HG02973 (cell line): Measurements from ENCODE around the gene RAP1A.
A peak's percentile ranks its signal among the peaks of the same experiment; 100 is the strongest.
"Not testable (repeated sequence)": the region's sequence is repeated elsewhere in the genome, so short reads cannot be mapped to it uniquely, and the experiment has no call there.

ENCODE experiments used
- ATAC-seq: cut with Tn5 transposase; IDR thresholded peaks from one replicate; pipeline ENCODE4 v1.9.1; 2021; ENCODE audit warnings: moderate library complexity; ENCODE audit not compliant: unreplicated experiment

RAP1A gene

DNA sequence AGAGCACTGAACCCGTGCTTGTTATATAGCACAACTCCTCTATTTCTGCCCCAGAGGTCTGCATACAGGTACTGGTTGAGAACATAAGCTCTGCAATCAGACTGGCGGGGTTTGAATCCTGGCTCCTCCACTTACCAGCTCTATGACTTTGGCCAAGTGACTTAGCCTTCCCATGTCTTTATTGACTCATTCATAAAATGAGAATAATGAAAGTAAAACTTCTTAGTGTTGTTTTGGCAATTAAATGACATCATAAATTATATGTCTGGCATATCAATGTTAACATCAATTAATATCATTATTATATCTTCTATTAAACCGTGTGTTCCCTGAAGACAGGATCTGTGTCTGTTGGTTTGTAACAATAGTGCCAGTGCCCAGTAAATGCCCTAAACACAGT lies 115.3 kb downstream of the RAP1A start:
- no peak for ATAC-seq

DNA sequence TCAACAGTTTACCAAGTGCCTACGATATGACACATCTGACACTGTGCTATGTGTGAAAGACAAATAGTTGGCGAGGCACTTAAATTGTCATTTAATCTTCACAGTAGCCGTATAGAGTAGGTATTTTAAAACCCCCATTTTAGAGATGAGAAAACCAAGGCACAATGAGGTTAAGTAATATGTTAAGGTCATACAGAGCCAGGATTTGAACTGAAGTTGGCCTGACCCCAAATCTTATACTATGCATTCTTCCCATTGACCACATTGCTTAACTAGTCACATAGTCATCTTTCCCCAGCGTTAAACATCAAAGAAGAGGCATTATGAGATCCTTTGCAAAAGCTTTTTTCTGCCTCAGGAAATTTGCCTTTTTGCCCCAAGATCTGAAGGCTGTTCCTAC lies 115.7 kb downstream of the RAP1A start:
- ATAC-seq = no peak

DNA sequence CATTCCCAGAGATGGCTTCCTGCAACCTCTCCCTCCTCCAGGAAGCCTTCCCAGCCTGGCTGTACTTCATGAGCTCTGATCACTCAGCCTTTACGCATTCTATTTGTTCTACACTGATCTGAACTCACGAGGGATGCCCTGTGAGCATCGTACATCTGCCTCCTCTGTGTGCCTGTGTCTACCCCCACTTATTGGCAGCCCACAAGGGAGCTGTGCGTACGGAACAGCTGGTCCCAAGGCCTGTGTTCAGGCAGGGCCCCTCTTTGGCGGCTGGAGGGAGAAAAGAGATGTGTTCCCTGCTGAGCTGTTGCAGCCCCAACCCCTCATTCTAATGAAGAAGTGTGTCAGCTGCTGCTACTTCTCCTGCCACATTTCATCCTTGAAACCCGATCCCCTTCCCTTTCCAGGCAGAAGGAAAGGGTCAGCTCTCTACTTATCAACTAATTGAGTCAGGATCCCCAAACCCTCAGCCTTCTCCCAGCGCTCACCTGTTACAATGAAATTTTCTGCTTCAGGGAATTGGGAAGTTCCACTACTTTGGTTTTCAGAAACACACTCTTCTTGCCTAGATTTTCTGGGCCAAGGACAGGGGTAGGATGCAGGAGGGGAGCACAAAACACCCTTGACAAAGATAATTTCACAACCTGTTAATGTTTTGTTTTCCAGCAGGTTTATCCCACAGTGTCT lies 116.4 kb downstream of the RAP1A start:
- no peak for ATAC-seq

DNA sequence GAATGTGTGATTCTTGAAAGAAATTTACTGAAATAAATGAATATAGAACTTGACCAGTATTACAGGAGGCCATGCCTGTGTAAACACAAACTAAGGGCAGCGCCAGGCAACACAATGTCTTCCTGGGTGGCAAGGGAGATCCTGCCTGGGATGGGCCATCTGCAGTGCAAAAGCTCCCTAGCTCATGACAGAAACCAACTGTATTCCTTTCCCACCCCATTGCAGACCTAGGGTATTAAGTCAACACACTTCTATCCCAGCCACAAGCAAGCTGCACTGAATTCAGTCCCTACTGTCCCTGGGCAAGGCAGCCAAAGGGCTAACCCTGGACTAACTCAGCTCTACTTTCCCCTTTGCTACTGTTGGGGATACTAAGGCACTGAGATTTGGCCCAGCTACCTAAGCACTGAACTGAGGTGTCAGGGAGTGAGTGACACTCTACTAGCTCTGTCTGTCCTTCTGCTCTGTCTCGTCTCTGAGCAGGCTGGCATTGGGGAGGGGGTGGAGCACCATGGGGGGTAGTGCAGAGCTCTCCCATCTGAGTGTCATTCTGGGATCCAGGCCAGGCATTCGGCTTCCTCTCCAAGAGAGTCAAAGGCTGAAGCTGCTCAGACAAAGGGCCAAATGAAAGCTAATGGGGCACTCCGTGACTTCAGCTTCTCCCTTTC lies 117.1 kb downstream of the RAP1A start:
- no peak for ATAC-seq

DNA sequence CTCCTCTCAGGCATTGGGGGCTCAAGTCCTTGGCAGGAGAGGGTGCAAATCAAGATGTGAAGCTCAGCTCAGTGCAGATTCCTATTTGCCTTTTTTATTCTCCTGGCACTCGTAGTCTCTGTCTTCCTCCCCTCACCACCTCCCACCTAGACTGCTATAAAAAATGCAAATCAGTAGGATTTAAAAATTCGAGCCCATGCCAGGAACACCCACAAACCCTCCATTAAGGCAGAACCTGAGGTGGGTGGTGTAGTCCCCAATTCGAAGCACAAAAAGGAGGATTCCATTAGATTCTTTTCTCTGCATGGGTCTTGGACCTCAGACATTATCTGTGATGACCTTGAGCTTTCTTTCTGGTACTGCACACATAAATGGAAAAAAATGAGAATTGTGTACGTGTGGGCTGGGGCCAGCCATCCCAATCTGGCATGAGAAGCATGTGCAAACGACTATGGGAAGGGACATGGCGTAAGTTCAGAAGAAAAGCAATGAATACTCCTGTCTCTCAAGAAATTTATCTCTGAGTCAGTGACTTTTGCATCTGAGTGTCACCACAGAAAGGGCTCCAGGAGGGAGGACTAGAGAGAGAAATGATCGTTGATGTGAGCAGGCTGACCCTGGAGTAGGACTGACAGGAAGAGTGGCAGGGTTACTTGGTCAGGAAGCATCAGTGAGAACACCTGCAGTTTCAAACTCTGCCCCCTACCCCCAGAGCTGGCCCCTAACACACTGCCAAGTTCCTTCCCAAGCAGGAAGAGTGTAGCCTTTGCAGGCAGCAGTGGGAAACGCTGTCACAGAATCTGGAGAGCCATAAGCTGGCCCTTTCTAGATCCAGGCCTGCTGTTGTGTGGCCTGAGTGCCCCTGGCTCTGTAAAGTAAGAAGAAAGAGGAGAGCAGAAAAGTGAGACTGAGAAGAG lies 117.9 kb downstream of the RAP1A start:
- no peak for ATAC-seq

DNA sequence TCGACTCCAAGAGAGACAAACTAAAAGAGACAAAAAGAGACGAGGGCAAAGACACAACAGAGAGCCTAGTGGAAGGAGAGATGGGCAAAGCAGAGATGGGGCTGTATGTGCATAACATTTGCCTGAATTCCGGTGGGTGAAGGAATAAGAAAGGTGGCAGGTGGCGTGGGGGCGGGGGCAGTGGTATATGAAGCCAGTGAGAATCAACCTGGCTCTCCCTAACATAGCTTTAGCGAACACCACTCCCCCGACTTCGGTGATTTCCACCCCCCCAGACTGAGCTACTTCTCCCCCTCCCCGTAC lies 118.5 kb downstream of the RAP1A start:
- ATAC-seq = no peak

DNA sequence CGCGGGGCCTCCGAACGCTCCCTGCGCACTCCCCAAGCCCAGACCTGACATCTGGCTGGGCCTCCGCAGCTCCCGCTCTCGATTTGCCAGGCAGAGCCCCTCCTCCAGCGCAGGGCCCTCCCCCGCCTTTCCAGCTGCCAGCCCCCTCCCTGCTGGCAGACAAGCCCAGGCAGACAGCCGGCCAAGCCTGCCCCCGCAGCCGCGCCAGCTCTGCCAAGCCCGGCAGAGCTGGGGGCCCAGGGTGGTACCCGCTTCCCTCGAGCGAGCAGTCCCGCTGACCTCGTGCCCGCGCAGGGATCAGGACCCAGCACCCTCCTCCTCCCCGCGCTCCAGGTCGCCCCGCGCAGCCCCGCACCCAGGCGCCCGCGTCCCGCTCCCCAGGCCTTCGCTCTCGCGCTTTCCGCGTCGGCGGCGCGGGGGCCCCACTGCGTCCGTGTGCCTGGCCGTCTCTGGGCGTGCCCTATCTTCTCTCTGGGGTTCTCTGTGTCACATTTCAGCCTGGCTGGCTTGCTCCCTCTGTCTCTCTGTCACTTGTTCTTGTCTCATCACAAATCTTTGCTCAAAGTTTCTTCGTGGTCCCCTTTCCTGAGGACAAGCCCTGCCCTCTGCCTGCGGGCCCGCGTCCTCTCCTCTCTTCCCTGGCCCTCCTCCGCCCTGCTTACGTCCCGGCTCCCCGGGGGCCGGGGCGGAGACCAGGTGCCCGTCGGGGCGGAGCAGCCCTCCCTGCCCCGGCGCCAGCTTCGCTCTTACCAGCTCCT lies 119.0 kb downstream of the RAP1A start:
- peak; percentile 26 for ATAC-seq

DNA sequence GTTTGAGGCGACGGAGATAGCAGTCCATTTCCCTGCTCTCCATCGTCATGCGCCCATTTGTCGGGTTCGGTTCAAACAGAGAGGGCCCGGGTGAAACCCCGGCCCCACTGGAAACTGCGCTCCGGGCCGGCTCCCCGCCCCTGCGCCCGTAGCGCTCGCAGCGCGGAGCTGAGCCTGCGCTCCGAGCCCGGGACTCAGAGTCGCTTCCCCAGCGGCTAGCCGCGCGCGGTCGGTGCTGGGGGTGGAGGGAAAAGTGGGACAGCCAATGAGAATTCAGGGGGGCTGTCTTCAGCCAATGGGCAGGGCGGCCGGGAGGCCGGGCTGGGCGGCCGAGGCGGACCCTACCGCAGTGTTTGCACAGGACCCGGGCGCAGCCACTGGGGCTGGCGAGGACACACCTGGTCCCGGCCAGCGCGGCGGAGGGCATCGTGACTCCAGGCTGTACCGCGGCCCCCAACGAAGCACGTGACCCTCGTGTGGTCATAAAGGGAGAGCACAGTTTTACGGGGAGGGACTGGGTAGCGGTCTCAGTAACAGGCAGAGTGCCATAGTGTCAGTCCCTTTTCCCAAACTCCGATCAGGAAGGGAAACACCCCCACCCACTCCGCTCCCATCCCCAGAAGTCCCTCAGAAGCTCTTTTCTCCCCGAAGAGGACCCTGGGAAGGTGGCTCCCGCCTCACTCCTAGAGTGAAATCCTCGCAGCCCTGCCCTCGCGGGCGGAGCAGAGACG lies 119.8 kb downstream of the RAP1A start, which contains the start of gene INKA2:
Gene INKA2, minus strand, starts transcription at position 202 of the 731 bp plus-strand sequence. Its CDS starts 153 bp downstream, at position 49.
- peak; percentile 69 for ATAC-seq

DNA sequence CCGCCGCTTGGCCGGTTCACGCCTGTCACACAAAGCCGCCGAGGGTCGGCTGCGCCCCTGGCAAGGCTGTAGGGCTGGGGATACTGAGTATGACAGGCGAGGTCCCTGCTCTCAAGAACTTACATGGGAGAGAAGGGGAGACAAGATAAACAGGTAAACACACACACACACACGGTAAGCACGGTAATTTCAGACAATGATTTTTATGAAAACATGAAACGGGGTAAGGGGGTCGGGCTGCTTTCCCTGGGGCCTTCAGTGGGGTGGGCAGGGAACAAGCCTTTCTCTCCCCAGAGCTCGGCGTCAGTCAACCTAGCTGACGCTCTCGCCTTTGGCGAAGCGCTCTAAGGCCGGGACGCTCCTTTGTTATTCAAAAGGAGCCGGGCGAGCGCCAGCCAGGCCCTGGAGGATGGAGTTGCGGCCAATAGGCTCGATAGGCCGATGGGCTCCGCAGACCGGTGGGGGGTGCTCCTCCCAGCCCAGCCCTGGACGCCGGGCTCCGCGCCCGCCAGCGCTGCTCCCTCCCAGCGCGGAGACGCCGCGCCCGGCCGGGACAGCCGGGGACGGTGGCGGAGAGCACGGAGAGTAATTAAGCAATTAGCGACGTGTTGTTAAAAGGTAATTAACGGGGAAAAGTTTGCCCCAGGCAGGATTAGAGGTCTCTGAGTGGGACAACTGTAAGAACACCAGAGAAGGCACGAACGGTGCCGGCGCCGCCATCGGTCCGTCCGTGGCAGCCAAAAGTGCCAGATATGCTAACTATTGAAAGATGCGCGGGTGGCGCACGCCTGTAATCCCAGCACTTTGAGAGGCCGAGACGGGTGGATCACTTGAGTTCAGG lies 120.6 kb downstream of the RAP1A start:
- ATAC-seq = no peak

DNA sequence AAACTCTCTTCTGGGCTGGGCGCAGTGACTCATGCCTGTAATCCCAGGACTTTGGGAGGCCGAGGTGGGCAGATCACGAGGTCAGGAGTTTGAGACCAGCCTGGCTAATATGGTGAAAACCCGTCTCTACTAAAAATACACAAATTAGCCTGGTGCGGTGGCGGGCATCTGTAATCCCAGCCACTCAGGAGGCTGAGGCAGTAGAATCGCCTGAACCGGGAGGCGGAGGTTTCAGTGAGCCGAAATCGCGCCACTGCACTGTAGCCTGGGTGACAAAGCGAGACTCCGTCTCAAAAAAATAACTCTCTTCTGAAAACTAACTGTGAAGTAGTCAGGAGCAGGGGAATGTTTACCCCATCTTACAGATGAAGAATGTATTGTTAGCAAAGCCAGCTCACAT lies 122.7 kb downstream of the RAP1A start:
- ATAC-seq = not testable (repeated sequence)

DNA sequence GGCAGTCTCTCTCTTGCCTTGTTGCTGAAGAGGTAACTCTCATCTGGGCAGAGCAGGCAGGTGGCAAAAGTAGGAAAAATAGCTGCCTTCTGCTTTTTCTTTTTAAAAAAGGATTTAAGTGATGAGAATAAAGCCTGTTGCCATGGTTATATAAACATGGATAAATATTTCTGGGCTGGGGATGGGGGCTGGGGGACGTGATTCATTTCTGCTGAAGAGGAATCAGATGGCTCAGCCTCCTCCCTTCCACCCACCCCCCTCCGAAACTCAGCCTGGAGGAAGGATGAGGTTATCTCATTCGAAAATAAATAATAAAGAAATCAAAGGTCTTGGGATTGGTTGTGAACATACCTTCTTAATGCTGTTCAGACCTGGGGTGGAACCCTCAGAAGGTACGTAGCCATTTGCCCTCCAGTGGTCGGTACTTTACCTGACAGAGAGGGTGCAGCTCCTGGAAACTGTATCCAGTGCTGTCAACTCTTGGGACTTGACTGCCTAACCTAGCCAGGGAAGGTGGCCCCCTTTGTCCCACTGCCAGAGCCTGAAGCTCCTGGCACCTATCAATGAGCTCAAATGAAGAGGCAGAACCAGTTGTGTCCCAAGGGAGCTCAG lies 123.5 kb downstream of the RAP1A start:
- ATAC-seq = no peak

DNA sequence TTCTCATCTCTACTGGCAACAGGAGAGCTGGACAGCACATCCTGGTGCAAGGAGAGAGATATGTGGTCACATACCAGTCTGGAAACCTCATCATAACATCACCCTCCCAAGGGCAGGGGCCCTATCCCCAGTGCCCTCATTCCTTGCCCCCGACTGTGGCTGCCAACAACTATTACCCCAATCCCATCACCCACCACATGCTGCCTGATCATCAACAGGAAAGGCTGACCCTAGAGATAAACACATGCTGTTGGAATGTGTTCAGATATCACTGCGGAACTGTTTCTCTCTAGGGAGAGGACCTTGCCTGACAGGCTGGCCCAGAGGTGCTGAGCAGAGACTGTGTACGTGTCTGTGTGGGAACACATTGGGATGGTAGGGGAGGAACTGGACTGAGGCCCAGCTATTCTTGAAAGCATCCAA lies 124.1 kb downstream of the RAP1A start:
- ATAC-seq = no peak

DNA sequence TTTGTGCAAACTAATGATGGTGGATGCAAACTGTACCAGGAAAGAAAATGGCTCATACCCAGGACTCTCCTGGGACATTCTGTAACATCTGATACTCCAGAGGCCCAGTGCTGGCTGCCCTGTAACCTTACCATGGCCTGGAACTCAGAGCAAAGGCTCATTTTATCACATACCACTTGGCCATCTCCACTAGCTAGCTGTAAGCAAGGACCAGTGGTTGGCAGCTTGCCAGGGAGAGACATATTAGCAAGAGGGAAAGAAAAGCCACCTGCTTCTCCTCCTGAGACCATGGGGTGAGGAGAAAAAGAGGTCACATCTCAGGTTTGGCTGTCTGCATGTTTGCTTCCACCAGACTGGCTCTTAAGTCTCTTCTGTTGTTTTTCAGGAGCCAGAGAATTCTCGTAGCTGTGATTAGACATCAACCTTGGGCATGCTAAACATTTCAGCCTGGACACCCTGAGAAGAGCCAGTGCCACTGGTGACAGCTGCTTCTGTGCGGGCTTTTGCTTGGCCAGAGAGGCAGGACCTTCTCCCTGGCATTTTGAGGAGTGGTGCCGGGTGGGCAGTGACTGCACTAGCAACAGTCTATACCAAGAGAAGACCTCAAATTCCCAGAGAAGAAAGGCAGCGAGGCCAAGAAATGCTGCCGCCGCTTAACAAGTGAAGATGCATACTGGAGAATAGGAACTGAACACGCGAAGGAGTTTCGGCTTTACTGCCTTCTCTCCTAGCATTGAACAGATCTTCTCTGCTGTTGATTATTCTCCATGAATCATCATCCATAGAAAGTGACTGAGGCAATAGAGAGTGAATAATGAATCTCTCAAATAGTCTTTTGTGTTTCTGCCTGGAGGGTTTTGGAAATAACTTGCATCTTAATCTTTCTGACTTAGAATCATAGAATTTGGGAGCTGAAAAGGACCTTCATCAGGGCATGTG lies 126.4 kb downstream of the RAP1A start:
- ATAC-seq = no peak

DNA sequence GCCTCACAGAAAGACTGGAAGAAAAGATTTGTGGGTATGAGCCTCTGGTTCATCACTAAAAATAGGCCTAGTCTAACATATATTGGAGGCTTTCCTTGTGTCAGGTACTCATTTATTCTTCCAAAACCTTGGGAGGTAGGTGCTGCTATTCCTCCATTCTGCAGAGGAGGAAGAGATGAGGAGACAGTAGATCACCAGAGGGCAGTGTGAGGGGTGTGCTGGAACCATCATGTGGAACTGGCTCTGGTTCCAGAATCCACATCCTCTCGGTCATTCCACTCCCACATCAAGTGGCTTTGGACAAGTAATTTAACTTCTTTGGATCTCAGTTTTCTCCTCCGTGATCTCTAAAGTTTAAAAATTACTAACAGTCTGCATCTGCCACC lies 127.0 kb downstream of the RAP1A start:
- no peak for ATAC-seq

DNA sequence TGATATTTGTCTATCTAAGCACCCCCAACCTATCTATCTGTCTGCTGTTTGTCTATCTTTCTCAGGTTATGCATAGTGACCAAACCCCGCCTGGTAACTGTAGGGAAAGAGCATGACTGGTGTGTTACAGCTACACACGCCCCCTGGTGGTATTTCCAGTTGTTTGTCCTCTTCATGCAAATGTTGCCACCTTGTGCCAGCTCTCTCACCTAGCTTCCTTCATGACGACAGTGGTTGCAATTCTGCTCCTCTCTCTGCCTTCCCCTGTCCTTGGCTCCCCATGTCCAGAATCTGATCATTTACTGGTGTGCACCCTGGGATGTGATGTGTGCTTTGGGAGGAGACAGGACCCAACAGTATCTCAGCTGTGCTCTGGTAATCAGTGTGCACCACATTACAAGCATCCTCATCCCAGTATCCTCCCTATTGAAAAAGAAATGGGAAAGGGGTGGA lies 127.7 kb downstream of the RAP1A start:
- ATAC-seq = no peak

DNA sequence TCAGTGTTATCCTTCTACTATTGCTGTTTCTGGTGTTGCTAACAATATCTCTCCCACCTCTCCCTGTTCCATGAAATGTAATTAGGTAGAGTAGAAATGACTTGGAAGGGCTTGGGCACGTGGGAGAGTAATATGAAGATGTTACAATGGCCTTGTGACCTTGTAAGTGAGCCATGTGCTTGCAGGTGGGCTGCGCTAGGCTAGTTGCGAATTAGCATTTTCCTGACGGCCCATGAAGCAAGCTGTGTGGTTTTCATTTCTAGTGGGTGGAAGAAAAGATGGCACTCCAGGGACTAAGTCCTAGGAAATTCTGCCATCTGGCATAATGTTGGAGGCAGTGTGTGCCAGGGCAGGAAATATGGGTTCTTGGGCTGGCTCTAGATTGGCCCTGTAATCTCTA lies 128.4 kb downstream of the RAP1A start:
- no peak for ATAC-seq

DNA sequence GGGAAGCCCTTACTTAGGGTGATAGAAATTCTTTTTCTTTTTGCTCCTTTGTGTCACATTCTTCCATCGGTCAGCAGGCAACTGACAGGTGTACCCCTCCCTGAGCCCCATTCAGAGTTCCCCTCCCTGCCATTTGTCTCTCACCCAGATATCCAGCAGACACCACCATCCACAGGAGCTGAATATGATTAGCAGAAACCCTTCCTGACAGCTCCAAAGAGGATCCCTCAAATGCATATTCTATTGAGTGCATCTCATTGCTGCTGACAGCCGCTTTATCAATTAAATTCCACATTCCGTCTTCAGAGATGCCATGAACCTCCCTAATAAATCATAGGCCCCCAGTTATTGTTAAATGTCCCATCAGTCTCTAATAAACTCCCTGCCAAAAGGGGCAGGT lies 130.0 kb downstream of the RAP1A start:
- ATAC-seq = no peak

DNA sequence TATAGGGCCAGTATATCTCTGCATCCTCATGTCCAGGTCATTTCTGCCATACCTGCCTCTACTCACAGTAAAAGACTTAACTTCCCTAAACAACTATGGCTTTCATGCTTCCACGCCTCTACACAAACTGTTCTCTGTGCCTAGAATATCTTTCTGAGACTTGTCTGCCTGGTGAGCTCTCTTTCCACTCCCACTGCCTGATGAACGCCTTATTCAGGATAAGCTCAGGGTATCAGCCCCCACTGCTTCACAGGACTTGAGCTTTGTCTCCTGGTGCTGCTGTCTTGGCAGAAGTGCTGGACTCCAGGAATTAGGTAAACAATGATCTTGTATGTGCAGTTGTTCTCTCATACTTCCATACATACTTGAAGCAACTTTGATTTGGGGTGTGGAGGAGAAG lies 131.3 kb downstream of the RAP1A start:
- no peak for ATAC-seq
